GM21360 (cell line): ENCODE results near the gene NFE2L1.
"Not testable (repeated sequence)": the region's sequence is repeated elsewhere in the genome, so short reads cannot be mapped to it uniquely, and the experiment has no call there.

Source experiments
- ATAC-seq: cut with Tn5 transposase; IDR thresholded peaks from one replicate; pipeline ENCODE4 v1.9.1; 2021; ENCODE audit warnings: mild to moderate bottlenecking, moderate library complexity; ENCODE audit not compliant: unreplicated experiment

The NFE2L1 gene

DNA sequence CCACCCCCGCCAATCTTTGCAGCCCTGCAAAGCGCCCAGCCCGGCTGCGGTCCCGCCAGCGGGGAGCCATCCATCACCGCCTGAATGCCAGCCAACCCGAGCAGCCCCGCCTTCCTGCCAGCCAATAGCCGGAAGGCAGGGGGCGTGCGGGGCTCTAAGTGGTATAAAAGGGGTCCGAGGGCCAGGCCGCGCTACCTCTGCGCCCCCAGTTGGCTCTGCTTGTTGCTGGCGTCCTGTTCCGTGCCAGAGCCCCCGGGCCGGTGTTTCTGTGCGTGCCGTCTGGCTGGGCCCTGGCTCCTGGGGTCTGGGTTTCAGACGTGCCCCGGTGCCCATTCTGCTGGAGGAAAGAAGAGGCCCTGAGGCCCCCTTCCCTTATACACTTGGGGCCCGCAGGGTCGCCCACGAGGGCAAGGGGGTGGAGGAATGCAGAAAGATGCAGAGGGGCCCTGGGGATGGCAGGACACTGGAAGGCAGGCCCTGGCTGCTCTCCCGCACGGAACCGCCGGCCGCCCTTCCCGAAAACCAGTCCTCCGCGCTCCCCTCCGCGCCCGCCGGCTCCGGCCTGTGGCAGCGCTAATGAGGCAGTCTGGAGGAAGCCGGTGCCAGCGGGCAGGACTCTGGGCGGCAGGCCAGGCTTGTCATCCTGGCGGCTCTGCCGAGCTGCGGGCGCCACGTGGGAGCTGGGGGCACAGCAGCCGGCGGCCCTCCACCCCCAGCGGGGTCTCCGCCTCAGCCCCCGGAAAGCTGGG is 24.6 kb upstream of the NFE2L1 start:
- ATAC-seq: no peak

DNA sequence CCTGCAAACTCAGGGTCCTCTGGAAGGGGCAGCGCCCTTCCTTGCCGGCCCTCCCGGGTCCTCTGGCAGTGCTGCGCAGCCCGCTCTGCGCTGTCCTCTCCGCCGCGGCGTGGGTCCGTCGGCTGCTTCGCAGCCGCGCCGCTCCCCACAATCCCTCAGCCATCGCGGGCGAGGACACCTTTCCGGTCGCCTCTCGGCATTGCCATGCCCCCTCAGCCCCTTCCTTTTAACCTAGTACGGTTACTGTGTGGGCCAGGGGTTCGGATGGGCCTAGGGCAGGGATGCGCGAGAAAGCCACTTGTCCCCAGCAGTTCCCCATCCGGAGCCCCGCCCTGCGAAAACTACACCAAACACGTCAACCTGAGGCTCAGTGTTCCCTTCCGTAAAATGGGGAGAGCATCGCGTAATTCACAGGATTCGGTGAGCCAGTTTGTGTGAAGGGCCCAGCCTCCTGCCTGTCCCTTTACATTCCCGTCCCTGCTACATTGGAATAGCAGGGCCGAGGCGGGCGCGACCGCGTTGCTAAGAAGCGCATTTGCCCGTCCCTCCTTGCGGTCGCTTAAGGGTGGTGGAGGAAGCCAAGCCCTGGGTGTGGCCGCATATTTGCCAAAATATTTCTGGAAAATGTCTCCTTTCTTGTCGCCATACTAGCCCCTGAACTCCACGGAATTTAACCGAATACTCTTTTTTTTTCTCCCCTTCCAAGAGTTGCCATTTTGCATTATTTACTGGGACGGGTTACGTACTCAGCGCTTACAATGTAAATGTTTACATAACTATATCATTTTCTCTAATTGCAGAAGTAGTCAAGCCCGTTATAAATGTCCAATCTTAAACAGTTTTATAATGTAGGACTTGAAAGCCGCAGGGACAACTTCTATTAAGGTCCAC is 23.8 kb upstream of the NFE2L1 start:
- no peak for ATAC-seq

DNA sequence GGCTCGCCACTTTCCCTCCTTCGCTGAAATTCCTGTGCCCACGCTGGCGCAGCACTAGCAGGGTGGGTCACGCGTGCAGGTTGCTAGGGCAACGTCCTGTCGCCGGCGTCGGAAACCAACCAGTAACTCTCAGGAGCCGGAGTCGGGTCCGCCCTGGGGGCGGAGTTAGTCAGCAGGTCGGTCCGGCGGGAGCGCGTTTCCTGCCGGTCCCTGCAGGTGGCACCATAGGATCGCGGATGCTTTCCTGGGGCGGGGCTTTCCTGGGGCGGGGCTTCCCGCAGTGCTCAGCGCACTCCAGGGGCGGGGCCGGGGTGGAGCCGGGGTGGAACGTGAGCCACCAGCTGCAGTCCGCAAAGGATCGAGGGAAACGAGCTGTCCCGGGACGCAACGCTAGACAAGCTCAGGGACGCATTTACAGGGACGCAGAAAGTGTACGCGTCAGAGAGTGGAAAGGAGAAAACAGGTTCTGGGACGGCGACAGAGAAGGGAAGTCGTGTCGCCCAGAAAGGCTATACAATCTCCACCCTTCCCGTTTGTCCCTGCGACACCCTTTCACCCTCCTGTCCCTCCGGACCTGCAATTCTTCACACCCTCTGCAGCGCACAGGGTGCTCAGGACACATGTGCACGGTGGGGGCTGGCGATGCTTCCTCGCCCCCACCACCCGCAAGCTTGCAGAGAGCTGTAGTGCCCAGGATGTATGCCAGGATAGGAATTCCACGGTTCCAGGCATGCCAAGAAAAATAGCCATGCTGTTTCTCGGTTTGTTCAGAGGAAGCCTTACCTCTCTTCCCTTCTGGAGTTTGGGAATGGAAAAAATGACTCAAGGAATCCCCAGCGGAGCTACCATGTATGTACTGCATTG is 22.9 kb upstream of the NFE2L1 start:
- peak; percentile 70 for ATAC-seq

DNA sequence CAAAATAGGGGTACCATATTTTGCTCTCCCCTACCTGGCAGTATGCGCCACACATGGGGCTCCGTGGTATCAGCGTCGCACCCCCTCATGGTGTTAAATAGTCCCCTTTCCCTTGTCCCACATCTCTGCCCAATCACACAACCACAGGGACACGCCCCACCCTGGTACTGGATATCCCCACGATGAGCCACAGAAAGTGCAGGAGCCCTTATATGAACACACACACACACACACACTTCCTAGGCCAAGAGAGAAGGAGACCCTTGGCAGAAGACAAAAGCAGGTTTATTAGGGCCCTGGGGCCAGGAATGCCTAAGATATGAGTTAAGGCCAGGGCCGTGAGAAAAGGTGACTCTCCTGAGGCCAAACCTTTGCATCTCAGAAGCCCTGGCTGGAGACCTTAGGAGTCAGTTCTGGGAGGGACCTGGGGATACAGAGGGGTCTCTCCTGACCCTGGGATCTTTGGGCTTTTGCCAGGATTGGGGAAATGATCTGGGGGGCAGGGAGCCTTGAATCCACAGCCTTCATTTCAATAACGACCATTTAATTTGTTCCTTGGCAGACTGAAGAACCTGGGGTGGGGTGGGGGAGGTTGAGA is 22.2 kb upstream of the NFE2L1 start:
- no peak for ATAC-seq

DNA sequence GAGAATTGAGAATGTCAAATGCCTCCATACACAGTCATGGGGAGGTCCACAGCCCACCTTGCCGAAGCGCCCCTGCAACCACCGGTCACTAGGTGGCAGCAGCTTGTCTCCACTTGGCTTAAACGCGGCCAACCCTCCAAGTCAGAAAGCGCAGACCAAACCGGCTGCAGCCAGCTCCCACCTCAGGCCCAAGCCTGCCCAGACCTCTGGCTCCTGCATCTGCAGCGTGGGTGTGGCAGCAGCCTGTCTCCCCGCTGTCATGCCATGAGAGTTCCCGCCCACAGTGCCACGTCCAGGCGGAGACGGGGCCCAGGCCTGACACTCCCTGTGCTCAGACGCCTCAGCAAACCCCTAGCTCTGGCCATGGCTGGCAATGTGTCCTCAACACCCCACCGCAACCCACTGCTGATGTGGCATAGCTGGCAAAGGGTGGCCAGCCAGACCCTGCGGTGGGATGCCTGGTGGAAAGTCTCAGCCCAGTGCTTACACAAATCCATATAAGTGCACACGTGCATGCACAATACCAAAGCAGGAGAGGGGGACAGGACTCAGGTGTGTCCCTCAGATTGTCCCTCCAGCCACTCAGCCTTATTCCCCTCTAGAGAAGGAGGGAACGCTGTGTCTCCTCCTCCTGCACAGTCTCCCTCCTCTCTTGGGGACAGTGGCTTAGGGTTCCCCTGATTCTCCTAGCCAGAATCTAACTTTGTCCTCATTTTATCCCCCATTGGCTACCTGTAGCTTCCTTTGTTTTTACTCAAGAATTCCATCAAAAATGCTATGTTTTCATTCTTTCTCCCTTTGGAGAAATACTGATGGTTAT is 21.4 kb upstream of the NFE2L1 start:
- ATAC-seq: peak; percentile 32

DNA sequence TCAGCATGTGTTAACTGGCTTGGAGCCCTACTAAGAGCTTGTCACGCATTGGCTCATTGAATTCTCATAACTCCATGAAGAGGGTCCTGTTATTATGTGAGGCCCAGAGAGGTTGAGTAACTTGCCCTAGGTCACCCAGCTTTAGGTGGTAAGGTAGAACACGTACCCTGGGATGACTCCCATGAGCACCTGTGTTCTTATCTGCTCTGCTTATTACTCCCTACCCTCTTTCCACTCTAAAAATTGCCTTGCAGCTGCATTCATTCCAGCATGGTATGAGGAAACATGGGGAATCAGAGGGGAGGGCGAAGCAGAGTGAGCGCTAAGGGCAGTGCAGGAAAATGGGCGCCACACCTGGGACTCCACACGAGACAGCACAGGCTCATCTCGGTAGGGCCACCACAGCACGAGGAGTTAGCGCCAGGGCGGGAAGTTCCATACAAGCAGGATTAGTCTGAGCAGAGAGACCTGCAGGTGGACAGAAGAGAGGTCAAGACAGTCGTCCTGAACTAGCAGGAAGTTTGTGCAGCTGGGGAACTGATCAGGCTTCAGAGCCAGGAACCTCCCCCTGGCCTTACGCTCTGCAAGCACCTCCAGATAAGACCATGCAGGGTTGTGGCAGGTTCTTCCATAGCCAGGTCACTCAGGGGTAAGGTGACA is 20.7 kb upstream of the NFE2L1 start:
- ATAC-seq: no peak

DNA sequence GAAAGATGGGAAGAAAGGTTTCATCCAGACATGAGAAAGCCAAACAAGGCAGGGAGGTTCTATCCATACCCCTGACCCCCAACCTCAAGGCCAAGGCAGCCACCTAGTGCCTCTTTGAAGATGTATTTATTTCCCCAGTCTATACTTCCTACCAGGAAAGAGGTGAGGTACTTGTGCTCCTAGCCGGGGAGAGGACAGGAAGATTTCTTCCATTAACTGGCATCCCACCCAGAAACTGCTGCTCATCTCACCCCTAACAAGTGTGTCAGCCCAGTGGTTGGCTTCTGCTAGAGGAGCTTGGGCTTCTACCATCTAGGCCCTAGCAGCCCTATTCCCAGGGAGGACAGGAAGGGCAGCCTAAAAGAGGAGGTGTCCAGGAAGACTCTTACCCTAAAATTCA is 19.4 kb upstream of the NFE2L1 start:
- ATAC-seq: no peak

DNA sequence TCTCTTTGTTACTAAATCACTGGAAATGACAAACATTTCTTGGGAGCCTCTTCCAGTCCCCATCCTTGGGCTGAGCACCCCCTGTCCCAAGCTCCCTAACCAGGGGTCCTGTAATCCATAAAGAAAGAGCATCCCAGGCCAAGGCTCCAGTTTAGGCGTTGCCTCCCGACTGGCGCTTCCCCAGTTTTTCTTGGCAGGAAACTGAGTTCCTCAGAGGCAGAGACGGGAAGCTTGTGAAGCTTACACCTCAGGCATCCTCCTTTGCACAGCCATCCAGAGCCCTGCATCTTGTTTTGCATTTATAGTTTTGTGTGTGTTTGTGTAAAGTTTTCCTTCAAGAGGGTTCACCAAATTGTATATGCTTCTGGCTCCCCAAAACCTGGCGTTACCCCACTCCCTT is 17.6 kb upstream of the NFE2L1 start:
- no peak for ATAC-seq

DNA sequence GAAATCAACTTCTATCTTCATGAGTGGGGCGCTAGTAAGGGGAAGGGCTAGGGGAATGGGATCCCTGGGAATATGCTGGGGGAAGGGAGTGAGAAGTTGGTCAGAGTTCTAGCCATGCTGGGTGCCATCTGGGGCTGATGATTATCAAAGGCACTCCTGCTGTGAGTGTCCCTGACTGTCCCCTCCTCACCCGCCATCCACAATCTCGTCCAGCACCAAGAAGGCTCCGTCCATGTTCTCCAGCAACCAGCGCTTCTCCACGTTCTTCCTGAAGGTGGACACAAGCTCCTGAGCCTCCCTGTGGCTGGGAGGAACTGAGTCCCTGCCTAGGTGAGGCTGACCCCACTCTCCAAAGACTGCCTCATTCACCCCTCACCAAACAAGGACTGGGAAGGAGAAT is 16.2 kb upstream of the NFE2L1 start:
- no peak for ATAC-seq

DNA sequence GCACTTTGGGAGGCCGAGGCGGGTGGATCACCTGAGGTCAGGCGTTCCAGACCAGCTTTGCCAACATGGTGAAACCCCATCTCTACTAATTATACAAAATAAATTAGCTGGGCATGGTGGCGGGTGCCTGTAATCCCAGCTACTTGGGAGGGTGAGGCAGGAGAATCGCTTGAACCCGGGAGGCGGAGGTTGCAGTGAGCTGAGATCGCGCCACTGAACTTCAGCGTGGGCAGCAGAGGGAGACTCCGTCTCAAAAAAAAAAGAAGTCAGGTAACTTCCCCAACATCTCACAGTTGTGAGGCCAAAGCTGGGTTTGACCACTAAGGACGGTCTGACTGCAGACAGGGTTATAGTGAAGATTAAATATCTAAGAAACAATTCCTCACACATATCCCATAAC is 13.4 kb upstream of the NFE2L1 start:
- not testable (repeated sequence) for ATAC-seq

DNA sequence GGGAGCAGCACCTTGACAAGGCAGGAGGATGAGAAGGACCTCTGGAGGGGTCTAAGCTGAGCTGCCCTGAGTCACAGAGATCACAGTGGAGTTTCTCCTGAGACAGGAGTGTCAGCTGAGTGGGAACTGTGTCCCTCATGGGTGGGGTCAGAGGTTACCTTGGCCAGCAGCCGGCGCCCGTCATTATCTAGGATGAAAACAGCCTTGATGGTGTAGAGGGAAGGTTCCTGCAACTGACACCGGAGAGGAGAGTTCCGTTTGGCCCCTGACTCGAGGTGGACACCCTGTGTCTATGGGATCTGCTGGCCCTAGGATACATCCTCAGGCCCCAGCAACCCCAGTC is 11.5 kb upstream of the NFE2L1 start:
- no peak for ATAC-seq

DNA sequence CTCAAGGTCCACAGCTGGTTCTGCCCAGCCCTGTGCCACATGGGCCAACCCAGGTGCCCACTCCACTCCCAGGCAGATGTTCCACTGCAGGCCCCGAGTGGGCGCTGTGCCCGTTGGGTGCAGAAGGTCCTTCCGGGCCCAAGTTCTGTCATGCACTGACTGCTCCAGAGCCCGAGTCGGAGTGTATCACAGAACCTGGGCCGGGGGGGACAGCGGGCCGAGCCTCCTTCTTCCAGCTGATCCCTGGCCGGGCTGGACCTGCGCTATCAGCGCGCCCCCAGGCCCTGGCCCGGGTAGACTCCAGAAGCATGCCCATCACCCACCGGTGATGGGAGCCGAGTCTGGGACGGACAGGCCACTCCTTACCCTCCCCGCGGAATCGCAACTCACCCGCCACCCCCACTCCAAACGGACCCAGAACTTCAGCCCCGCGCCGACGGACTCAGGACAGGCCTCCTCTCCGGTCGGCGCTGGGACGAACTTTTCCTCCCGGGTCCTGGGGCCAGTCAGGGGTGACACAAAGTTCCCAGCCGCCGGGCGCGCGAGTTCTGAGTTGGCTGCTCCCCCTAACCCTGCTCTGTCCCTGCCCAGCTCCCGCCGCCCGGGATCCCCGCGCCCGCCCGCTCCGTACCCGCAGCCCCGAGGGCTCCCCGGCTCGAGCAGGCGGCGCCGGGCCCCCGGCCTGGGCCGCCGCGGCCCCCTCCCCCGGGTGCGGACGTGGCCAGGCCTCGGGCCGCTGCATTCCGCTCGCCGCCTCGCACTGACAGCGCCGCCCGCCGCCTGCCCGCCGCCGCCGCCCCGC is 10.9 kb upstream of the NFE2L1 start, which contains the start of gene COPZ2:
COPZ2 (minus strand) TSS at position 762 of the 802 bp plus-strand sequence; CDS start at position 742, 20 bp downstream.
- no peak for ATAC-seq

DNA sequence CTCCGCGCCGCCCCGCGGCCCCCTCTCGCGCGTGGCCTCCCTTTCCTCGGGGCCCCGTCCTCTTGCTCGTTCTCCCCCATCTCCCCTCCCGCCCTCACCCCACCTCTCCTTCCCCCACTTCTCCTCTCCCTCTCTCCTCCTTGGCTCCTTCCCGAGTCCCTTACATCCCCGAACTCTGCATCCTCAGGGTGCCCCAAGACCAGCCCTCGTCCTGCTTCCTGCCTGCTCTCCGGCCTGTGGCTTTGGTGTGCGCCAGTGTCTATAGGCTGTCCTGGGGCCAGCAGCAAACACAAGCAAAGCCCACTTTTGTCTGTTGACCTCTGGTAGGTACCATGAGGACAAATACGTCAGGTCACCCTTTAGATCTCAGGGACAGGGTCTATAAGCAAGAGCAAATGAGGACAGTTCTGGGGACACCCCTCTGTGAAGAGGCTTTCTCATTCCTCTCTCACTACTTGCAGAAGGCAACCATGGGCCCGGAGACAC is 10.3 kb upstream of the NFE2L1 start:
- ATAC-seq: no peak

DNA sequence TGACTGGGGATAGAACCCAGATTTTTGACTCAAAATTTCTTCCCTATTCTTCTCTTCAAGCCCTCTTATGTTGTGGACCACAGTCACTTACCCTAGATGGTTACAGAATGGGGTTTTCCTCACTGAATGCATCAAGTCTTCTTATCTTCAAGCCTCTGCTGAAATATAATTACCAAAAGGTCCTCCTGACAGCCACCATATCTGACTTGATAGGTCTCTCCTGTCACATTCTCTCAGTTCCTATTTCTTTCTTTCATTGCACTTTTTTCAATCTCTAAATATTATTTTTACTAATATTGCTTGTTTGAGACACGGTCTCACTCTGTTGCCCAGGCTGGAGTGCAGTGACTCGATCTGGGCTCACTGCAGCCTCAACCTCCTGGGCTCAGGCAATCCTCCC is 9.5 kb upstream of the NFE2L1 start:
- no peak for ATAC-seq

DNA sequence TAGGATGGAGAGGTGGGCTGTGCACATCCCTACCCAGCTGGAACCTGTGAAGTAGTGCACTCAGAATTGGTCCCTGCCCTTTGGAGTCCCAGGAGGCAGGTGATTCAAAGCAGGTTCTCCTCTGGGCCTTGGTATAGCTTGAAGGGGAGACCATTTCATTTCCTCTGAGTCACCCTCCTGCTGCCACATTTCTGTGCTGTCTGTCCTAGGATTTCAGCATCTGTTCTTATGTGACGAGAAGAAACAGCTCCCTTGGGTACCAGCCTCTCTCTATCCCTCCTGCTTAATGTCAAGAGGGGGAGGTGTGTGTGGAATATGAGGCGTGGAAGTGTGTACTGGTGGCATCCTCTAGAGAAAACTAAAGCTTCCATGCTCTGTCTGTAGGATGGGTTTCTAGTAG is 5.0 kb upstream of the NFE2L1 start:
- no peak for ATAC-seq

DNA sequence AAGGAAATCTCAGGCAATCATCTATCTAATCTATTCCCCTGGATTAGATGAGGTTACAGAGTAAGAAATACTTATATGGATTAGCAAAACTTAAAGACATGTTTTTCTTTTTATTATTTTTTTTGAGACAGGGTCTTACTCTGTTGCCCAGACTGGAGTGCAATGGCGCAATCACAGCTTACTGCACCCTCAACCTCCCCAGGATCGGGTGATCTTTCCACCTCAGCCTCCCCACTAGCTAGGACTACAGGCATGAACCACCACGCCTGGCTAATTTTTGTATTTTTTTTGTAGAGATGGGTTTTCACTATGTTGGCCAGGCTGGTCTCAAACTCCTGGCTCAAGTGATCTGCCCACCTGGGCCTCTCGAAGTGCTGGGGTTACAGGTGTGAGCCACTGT is 3.3 kb upstream of the NFE2L1 start:
- no peak for ATAC-seq

DNA sequence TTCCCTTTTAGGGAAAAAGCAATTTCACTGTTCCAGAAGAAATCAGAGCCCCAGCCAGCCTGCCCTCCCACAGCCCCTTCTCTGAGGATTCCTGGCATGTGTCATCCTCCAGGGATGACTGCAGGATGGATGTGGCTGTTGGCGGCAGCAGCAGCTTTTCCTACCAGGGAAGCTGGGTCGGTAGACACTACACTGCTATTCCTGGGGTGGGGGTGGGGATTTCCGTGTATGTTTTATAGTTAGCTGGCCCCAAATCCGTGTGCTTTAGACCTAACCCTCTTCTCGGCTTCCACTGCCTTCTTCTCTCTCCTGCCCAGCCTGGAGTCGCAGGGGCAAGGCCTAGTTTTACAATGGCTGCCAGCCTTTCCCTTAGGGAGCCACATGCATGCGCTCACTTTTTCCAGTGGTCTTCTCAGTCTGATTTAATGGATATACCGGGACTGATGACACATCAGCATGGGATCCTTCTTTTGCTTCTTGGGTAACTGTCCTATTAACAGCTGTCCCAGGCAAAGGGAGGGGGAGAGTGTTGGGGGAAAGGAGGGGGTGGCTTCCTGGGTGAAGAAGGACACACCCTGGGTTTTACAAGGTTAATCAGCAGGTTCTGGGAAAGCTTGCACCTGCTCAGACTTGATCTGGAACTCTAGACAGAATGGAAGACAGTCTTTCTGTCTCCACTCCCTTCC is 2.7 kb upstream of the NFE2L1 start:
- ATAC-seq: no peak

DNA sequence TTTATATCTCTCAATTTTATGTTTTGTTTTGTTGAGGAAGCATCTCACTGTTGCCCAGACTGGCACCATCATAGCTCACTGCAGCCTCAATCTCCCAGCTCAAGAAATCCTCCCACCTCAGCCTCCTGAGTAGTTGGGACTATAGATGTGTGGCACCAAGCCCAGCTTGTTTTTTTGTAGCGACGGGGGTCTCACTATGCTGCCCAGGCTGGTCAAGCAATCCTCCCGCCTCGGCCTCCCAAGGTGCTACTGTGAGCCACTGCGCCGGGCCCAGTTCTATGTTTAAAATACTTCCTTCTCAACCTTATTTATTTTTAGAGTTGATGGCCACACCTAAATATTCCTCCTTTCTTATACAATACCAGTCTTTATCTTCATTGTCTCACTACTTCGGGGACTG is 1.9 kb upstream of the NFE2L1 start:
- no peak for ATAC-seq
